ENCODE data around the gene ME1. TPM values are rescaled to one million over a fixed set of nuclear protein-coding genes. Genes with fewer than 3 reads are reported as not detected.
"Not testable (repeated sequence)": the region's sequence is repeated elsewhere in the genome, so short reads cannot be mapped to it uniquely, and the experiment has no call there.

ME1 gene
- not detected for total RNA-seq

DNA sequence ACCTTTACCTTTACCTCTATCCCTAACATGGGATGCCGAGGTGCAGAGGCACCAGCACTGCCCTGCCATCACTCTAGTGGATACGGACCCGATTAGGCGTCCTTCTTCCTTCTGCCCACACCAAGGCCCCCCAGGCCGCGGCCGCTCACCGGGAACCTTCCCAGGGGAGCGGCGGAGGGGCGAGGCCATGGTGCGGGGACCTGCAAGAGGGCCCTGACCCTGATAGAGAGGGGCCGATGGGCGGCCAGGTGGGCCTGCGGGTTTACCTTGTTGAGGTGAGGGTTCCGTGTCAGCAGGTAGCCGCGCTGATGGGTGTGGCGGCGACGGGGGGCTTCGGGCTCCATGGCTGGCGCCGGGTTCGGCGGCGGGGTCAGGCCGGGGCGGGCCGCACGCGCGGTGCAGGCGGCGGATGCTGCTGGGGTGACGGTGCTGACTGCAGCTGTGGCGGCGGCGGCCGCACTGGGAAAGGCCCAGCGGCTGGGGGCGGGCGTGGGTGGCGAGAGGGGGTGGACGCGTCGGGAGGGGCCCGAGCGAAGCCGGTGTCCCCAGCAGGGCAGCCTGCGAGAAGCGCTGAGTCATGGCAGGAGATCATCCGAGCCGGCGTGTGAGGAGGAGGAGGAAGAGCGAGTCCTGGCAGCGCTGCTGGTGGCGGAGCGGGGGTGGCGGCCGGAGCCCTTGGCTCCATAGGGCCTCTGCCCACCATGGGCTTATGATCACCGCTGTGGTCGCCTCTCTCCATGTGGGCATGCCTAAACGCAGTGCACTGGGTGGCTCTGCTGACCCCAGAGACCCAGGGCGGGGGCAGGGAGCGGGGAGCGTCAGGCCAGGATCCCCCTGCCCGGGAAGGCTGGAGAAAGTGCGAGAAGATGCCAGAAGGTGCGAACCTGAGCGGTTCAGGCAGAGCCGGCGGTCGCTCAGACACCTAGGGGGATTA lies at the start of gene ME1:
Gene ME1, minus strand, starts transcription at position 441 of the 934 bp plus-strand sequence. Its CDS starts 97 bp downstream, at position 344.
- no peak for DNase-seq

DNA sequence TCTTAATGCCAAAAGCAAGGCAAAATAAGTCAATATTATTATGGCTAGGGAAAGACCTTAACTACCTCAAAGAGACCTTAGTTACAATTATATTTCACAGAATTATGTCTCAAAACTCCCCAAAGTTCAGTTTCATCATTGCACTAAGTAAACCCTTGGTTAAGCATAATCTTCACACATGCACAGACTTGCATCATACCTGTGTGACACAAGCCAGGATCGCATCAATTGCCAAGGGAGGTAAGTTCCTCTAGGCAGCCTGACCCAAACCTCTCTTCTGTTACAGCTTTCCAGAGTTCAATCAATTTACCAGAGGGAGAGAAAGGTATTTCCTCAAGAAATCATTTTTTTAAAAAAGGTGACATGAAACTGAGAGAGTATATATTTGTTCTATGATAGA lies 49.6 kb upstream of the ME1 start:
- no peak for DNase-seq

- no peak for DNase-seq
Observed at GRCh38 chr6:83479389-83479788, 48.5 kb upstream of the ME1 start.

DNA sequence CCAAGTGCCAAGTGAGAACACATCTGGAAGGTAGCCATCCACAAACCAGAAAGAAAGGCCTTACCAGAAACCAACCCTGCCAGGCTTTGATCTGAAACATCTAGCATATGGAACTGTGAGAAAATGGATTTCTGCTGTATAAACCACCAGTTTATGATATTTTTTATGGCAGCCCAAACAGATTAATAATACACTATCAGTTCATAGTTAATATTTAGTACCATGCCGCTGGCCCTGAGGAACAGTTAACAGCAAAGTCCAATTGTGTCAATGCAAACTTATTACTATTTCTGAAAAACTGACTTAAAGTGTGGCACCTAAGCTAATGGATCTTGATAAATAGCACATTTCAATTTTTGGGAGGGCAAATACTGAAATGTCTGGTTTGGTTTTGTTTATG lies 46.1 kb upstream of the ME1 start:
- DNase-seq = no peak

- DNase-seq = no peak
Observed at GRCh38 chr6:83474309-83474708, 43.5 kb upstream of the ME1 start.

- no peak for DNase-seq
Observed at GRCh38 chr6:83472767-83473166, 41.9 kb upstream of the ME1 start.

DNA sequence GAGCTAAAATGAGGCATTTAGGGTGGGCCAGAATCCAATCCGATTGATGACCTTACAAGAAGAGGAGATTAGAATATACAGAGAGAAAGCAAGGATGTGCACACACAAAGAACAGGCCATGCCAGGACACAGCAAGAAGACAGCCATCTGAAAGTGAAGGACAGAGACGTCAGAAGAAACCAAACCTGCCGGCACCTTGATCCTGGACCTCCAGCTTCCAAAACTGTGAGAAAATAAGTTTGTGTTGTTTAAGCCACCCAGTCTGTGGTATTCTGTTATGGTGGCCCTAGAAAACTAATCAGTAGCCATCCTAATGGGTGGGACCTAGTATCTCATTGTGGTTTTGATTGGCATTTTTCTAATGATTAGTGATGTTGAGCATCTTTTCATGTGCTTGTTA lies 39.7 kb upstream of the ME1 start:
- DNase-seq = no peak

- DNase-seq = no peak
Observed at GRCh38 chr6:83470001-83470400, 39.1 kb upstream of the ME1 start.

DNA sequence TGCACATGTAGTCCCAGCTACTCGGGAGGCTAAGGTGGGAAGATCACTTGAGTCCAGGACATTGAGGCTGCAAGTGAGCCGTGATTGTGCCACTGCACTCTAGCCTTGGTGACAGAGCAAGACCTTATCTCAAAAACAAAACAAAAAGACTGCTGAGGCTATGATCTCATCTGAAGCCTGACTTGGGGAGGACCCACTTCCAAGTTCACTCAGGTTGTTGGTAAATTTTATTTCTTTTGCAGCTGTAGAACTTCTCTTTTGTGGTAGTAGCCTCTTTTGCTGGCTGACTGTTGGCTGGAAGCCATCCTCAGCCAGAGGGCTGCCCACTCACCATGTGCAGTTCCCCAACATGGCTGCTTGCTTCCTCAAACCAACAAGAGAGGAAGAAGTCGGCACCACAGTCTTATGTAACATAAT lies 36.8 kb upstream of the ME1 start:
- DNase-seq = no peak

GRCh38 chr6:83466328-83466727 lies 35.5 kb upstream of the ME1 start:
- DNase-seq = no peak

- DNase-seq = no peak
Observed at GRCh38 chr6:83464381-83465140, 33.7 kb upstream of the ME1 start.

- DNase-seq = no peak
Observed at GRCh38 chr6:83463886-83464285, 33.0 kb upstream of the ME1 start.

GRCh38 chr6:83462524-83462923 lies 31.7 kb upstream of the ME1 start:
- DNase-seq = no peak

DNA sequence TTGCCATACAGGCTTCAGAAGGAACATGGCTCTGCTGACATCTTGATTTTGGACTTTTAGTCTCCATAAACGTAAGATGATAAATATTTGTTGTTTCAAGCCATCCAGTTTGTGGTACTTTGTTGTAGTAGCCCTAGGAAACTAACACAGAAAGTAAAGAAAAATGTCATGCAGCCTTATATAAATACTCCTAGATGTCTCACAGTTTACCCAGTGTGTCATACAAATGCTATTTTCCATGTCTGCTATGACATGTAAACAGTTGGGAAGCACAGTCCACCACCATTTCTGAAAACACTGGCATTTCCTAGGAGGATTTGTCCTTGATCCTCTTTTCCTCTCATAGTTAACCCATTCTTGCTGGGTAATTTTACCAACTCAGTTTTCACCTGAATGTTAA lies 30.6 kb upstream of the ME1 start:
- DNase-seq = no peak

DNA sequence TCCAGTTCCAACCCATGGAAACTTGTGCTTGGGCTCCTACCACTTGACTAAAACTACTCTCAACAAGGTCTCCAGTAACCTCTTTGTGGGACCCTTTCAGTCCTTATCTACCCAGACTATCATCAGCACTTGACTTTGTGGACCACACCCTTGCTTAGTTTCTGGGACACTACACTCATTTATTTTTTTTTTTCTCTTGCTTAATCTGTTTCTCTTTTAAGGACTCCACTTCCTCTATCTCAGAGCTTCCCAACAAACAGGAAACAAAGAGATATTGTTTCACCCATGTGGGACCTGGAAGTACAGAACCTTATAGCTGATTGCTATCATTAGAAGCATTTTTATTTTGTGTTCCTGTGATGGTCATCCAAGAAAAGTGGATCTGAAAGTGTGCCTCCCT lies 28.8 kb upstream of the ME1 start:
- no peak for DNase-seq

- DNase-seq = not testable (repeated sequence)
Observed at GRCh38 chr6:83450015-83450414, 19.2 kb upstream of the ME1 start.

GRCh38 chr6:83444086-83444699 lies 13.3 kb upstream of the ME1 start:
- not testable (repeated sequence) for DNase-seq

- no peak for DNase-seq
Observed at GRCh38 chr6:83443516-83443915, 12.7 kb upstream of the ME1 start.

DNA sequence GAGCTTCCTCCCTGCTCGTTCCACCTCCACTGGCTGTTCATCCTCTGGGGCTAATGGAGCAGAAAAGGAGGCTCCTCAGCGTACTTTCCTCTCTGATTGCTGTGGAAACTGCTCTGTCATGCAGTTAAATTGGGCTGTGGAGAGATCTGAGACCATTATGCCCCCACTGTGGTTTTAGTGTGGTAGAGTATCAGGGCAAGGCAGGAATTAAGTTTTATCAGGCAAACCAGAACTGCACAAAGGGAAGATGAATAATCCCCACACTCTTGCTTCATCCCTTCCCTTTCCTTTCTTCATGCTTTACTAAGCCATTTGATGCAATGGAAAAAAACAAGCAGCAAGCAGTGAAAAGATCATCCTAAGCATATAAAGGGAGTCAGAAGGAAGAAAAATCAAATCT lies 11.9 kb upstream of the ME1 start:
- no peak for DNase-seq

GRCh38 chr6:83439201-83439600 lies 8.3 kb upstream of the ME1 start:
- no peak for DNase-seq

DNA sequence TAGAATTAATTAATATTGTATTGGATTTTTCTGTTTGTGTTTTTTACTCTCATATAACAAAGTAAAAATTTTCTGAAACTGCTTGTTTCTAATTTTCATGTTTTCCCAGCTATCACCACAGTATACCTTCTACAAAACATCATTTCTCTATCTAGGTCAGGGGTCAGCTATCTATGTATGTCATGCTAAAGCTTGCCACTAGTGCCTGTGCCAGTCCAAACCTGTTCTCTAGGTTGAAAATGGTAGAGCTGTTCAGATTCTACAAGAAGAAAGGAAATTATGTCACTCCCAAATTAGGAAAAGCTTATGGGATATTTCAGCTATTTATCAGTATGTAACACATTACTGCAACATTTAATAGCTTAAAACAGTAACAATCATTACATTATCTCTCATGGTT lies 5.8 kb upstream of the ME1 start:
- DNase-seq = no peak

DNA sequence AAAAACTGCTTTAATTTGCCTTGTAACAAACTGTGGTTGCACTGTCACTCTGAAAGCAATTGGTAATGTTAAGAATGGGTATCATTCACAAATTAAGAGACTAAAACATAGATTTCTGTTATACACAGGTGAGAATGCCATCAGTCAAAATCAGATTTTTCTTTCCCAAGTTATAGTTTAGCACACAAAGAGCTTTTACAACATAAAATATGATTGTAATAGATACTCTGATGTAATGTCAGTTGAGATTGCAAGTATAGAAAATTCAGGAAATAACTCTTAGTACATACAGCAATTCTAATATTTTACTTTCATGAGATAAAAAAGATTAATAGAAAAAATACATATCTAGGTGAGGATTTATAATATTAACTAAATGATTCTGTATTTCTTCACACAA lies 2.3 kb upstream of the ME1 start:
- DNase-seq = no peak

- DNase-seq = no peak
Observed at GRCh38 chr6:83432636-83433035, 1.8 kb upstream of the ME1 start.

All from effector CD4-positive, alpha-beta T cell (primary cell).